Measurements from ENCODE around the gene CBFA2T3.

The CBFA2T3 gene

GRCh38 chr16:88964636-88965035 is 12.4 kb downstream of the CBFA2T3 start:
- no peak for DNase-seq (ENCODE audit: low read depth in 3 of 3, low spot score in 1 of 3)

- no peak for DNase-seq (ENCODE audit: low read depth in 3 of 3, low spot score in 1 of 3)
Observed at GRCh38 chr16:88963583-88963982, 13.4 kb downstream of the CBFA2T3 start.

- DNase-seq (ENCODE audit: low read depth in 3 of 3, low spot score in 1 of 3) = no peak
Observed at GRCh38 chr16:88962478-88963152, 14.4 kb downstream of the CBFA2T3 start.

- no peak for DNase-seq (ENCODE audit: low read depth in 3 of 3, low spot score in 1 of 3)
Observed at GRCh38 chr16:88961011-88961410, 16.0 kb downstream of the CBFA2T3 start.

GRCh38 chr16:88960516-88960915 is 16.5 kb downstream of the CBFA2T3 start:
- no peak for DNase-seq (ENCODE audit: low read depth in 3 of 3, low spot score in 1 of 3)

GRCh38 chr16:88959022-88959421 is 18.0 kb downstream of the CBFA2T3 start:
- DNase-seq (ENCODE audit: low read depth in 3 of 3, low spot score in 1 of 3) = no peak

GRCh38 chr16:88957887-88958577 is 19.0 kb downstream of the CBFA2T3 start:
- no peak for DNase-seq (ENCODE audit: low read depth in 3 of 3, low spot score in 1 of 3)

GRCh38 chr16:88957433-88957767 is 19.6 kb downstream of the CBFA2T3 start:
- DNase-seq (ENCODE audit: low read depth in 3 of 3, low spot score in 1 of 3) = no peak

GRCh38 chr16:88956546-88957432 is 20.2 kb downstream of the CBFA2T3 start:
- DNase-seq (ENCODE audit: low read depth in 3 of 3, low spot score in 1 of 3) = no peak

GRCh38 chr16:88955906-88956305 is 21.1 kb downstream of the CBFA2T3 start:
- DNase-seq (ENCODE audit: low read depth in 3 of 3, low spot score in 1 of 3) = no peak

- DNase-seq (ENCODE audit: low read depth in 3 of 3, low spot score in 1 of 3) = no peak
Observed at GRCh38 chr16:88953003-88953690, 23.9 kb downstream of the CBFA2T3 start.

GRCh38 chr16:88951989-88952388 is 25.0 kb downstream of the CBFA2T3 start:
- DNase-seq (ENCODE audit: low read depth in 3 of 3, low spot score in 1 of 3) = no peak

GRCh38 chr16:88951501-88951900 is 25.5 kb downstream of the CBFA2T3 start:
- DNase-seq (ENCODE audit: low read depth in 3 of 3, low spot score in 1 of 3) = no peak

- no peak for DNase-seq (ENCODE audit: low read depth in 3 of 3, low spot score in 1 of 3)
Observed at GRCh38 chr16:88948781-88949490, 28.1 kb downstream of the CBFA2T3 start.

- no peak for DNase-seq (ENCODE audit: low read depth in 3 of 3, low spot score in 1 of 3)
Observed at GRCh38 chr16:88945473-88945872, 31.5 kb downstream of the CBFA2T3 start.

GRCh38 chr16:88943741-88944140 is 33.3 kb downstream of the CBFA2T3 start:
- DNase-seq (ENCODE audit: low read depth in 3 of 3, low spot score in 1 of 3) = no peak

- DNase-seq (ENCODE audit: low read depth in 3 of 3, low spot score in 1 of 3) = no peak
Observed at GRCh38 chr16:88943131-88943664, 33.8 kb downstream of the CBFA2T3 start.

GRCh38 chr16:88941913-88942909 is 34.8 kb downstream of the CBFA2T3 start:
- peak in 2 of 3 donors; percentile 21 to 58 for DNase-seq (ENCODE audit: low read depth in 3 of 3, low spot score in 1 of 3)
